Neural cell (in vitro differentiated cells): ENCODE data around the gene GUCY2C. TPM values are rescaled to one million over a fixed set of nuclear protein-coding genes. Genes with fewer than 3 reads are reported as not detected.

Experiments
- H2AFZ ChIP-seq: fragments of 200-600, 300-800 bp; sonication (generic), shearing (Covaris generic); 2 replicates; pipeline ENCODE4 v1.6.0; 2014; ENCODE audit warnings: low read depth, mild to moderate bottlenecking, antibody characterized with exemption, low read length, moderate library complexity
- H3F3A ChIP-seq: fragments of 200-600 bp; shearing (Covaris generic); 2 replicates; pipeline ENCODE4 v1.6.1; 2016; ENCODE audit warnings: mild to moderate bottlenecking, moderate library complexity, mixed read lengths, antibody characterized with exemption, low read length; ENCODE audit not compliant: insufficient read depth, poor library complexity, severe bottlenecking
- H3K27ac ChIP-seq: fragments of 200-600, 300-800 bp; sonication (generic), shearing (Covaris generic); 2 replicates; pipeline ENCODE4 v1.5.1; 2014; ENCODE audit warnings: mild to moderate bottlenecking, low read length, moderate library complexity
- H3K27me3 ChIP-seq: fragments of 300-800, 200-600 bp; sonication (generic), shearing (Covaris generic); 2 replicates; pipeline ENCODE4 v1.6.0; 2014; ENCODE audit warnings: mild to moderate bottlenecking, low read depth, low read length, moderate library complexity; ENCODE audit not compliant: insufficient read depth
- H3K36me3 ChIP-seq: fragments of 300-800, 200-600 bp; sonication (generic), shearing (Covaris generic); 2 replicates; pipeline ENCODE4 v1.5.1; 2014; ENCODE audit warnings: mild to moderate bottlenecking, antibody characterized with exemption, low read length, moderate library complexity; ENCODE audit not compliant: insufficient read depth
- H3K4me2 ChIP-seq: fragments of 300-800, 200-600 bp; sonication (generic), shearing (Covaris generic); 2 replicates; pipeline ENCODE4 v1.6.0; 2014; ENCODE audit warnings: mild to moderate bottlenecking, low read length
- H3K4me3 ChIP-seq: fragments of 300-800, 200-600 bp; sonication (generic), shearing (Covaris generic); 2 replicates; pipeline ENCODE4 v1.5.1; 2014; ENCODE audit warnings: mild to moderate bottlenecking, low read length, moderate library complexity
- H3K79me2 ChIP-seq: fragments of 200-600 bp; shearing (Covaris generic); replicated peaks from 2 replicates; pipeline ENCODE4 v1.6.0; 2014; ENCODE audit warnings: mild to moderate bottlenecking, low read length, moderate library complexity; ENCODE audit not compliant: insufficient read depth
- H3K9ac ChIP-seq: fragments of 300-800, 200-600 bp; sonication (generic), shearing (Covaris generic); 2 replicates; pipeline ENCODE4 v1.6.1; 2016; ENCODE audit warnings: mild to moderate bottlenecking, low read length, mixed read lengths
- H3K9me2 ChIP-seq: fragments of 200-600 bp; shearing (Covaris generic); 2 replicates; pipeline ENCODE4 v1.6.1; 2016; ENCODE audit warnings: mild to moderate bottlenecking, low read length, mixed read lengths; ENCODE audit not compliant: insufficient read depth
- H3K9me3 ChIP-seq: fragments of 200-600, 300-800 bp; sonication (generic), shearing (Covaris generic); 2 replicates; pipeline ENCODE4 v1.6.1; 2016; ENCODE audit warnings: mild to moderate bottlenecking, mixed run types, low read length, moderate library complexity, mixed read lengths
- H4K20me1 ChIP-seq: fragments of 200-600 bp; shearing (Covaris generic); 2 replicates; pipeline ENCODE4 v1.6.1; 2016; ENCODE audit warnings: mild to moderate bottlenecking, mixed run types; ENCODE audit not compliant: insufficient read depth
- CTCF ChIP-seq: fragments of 450-650 bp; IDR thresholded peaks from 2 replicates; pipeline ENCODE4 v1.5.1; 2014; ENCODE audit warnings: antibody characterized with exemption, mild to moderate bottlenecking, moderate library complexity; ENCODE audit not compliant: poor library complexity, severe bottlenecking
- EP300 ChIP-seq: fragments of 450-650 bp; conservative IDR thresholded peaks from 2 replicates; pipeline ENCODE4 v1.6.1; 2014; ENCODE audit warnings: antibody characterized with exemption, mild to moderate bottlenecking, moderate library complexity; ENCODE audit not compliant: poor library complexity, severe bottlenecking
- EZH2 ChIP-seq: fragments of 200-600, 300-800 bp; shearing (Covaris generic), sonication (generic); IDR thresholded peaks from 2 replicates; pipeline ENCODE4 v1.6.1; 2014; ENCODE audit warnings: antibody characterized with exemption, low read length, borderline replicate concordance, mild to moderate bottlenecking; ENCODE audit not compliant: insufficient read depth, poor library complexity, severe bottlenecking
- MXI1 ChIP-seq: fragments of 450-650 bp; conservative IDR thresholded peaks from 2 replicates; pipeline ENCODE4 v1.6.1; 2014; ENCODE audit warnings: antibody characterized with exemption, mild to moderate bottlenecking; ENCODE audit not compliant: poor library complexity, severe bottlenecking
- POLR2AphosphoS5 ChIP-seq: IDR thresholded peaks from 2 replicates; pipeline ENCODE4 v1.6.1; 2012
- RAD21 ChIP-seq: fragments of 450-650 bp; conservative IDR thresholded peaks from 2 replicates; pipeline ENCODE4 v1.6.1; 2014; ENCODE audit warnings: antibody characterized with exemption, mild to moderate bottlenecking, moderate library complexity
- REST ChIP-seq: IDR thresholded peaks from 2 replicates; pipeline ENCODE4 v1.6.1; 2012; ENCODE audit warnings: borderline replicate concordance
- SMC3 ChIP-seq: fragments of 450-650 bp; conservative IDR thresholded peaks from 2 replicates; pipeline ENCODE4 v1.6.1; 2014; ENCODE audit warnings: antibody characterized with exemption, mild to moderate bottlenecking, moderate library complexity; ENCODE audit not compliant: poor library complexity
- TAF1 ChIP-seq: IDR thresholded peaks from 2 replicates; pipeline ENCODE4 v1.6.1; 2012; ENCODE audit warnings: low read depth
- polyA plus RNA-seq: library from polyadenylated mRNA; depleted of rRNA; stranded (reverse); fragments of >200 nt; gene quantifications from 2 replicates; pipeline ENCODE4 v1.2.3, GENCODE V29; 2014

The GUCY2C gene
- polyA plus RNA-seq, 1 donor from 2014 or later = not detected

GRCh38 chr12:14701809-14702568, 5.6 kb upstream of the GUCY2C start:
- TF ChIP-seq TAF1 = no peak
- TF ChIP-seq EZH2 = no peak
- no peak for TF ChIP-seq POLR2AphosphoS5
- TF ChIP-seq RAD21 = no peak
- no peak for TF ChIP-seq SMC3
- TF ChIP-seq REST = no peak
- no peak for TF ChIP-seq MXI1
- TF ChIP-seq EP300 = no peak
- TF ChIP-seq CTCF = no peak
- no peak overlapping the region for H3K4me2 ChIP-seq
- no peaks in the 10 kb centered on the region for H3F3A ChIP-seq
- H2AFZ ChIP-seq = no peak overlapping the region
- no peak overlapping the region for H3K4me3 ChIP-seq
- no peak overlapping the region for H3K27ac ChIP-seq
- no peaks in the 10 kb centered on the region for H3K36me3 ChIP-seq
- no peaks in the 10 kb centered on the region for H4K20me1 ChIP-seq
- no peaks in the 10 kb centered on the region for H3K9me3 ChIP-seq
- no peak overlapping the region for H3K9ac ChIP-seq
- no peaks in the 10 kb centered on the region for H3K9me2 ChIP-seq
- no peaks in the 10 kb centered on the region for H3K27me3 ChIP-seq
- H3K79me2 ChIP-seq = no peaks in the 10 kb centered on the region

- Histone ChIP-seq H3K79me2 (no peaks in the 10 kb centered on the region), H3K9me3 (no peaks in the 10 kb centered on the region), H3F3A (no peaks in the 10 kb centered on the region), H3K9me2 (no peaks in the 10 kb centered on the region), H3K9ac (no peak overlapping the region), H3K27me3 (no peaks in the 10 kb centered on the region), H2AFZ (no peak overlapping the region), H3K27ac (no peak overlapping the region), H3K4me3 (no peak overlapping the region), H3K4me2 (no peak overlapping the region), H3K36me3 (no peaks in the 10 kb centered on the region), H4K20me1 (no peaks in the 10 kb centered on the region)
- TF ChIP-seq EP300 (no peak), TAF1 (no peak), MXI1 (no peak), SMC3 (no peak), REST (no peak), EZH2 (no peak)
Observed at GRCh38 chr12:14700935-14701334, 4.5 kb upstream of the GUCY2C start.
